ENCODE results near the gene LRP10. TPM values are rescaled to one million over a fixed set of nuclear protein-coding genes. Genes with fewer than 3 reads are reported as not detected.
"Not testable (repeated sequence)": the region's sequence is repeated elsewhere in the genome, so short reads cannot be mapped to it uniquely, and the experiment has no call there.

The LRP10 gene
- total RNA-seq, 3 donors from 2014 or later, result 70.1 to 97.5 (median 82.3) TPM

GRCh38 chr14:22906073-22906472 lies 34.5 kb downstream of the LRP10 start:
- peaks cover 10% of the 10 kb centered on the region for H3K36me3 ChIP-seq
- DNase-seq (ENCODE audit: low spot score in 2 of 2), result no peak

GRCh38 chr14:22907429-22907828 lies 35.9 kb downstream of the LRP10 start:
- peaks cover 10% of the 10 kb centered on the region for H3K36me3 ChIP-seq

More at GRCh38 chr14:22906073-22906472, 34.5 kb downstream of the LRP10 start:
- TF ChIP-seq POLR2AphosphoS5 (IDR thresholded peaks at IDR 0.05) (no peak), CTCF (IDR thresholded peaks at IDR 0.05) (no peak)
- Histone ChIP-seq H3K27me3 (no peaks in the 10 kb centered on the region), H3K4me1 (no peaks in the 10 kb centered on the region), H3K4me3 (no peak overlapping the region), H3K9me3 (no peaks in the 10 kb centered on the region), H3K27ac (no peak overlapping the region)
- intact Hi-C loops (cut with DNase I; ENCODE audit: low total_unique reads), result no loop called here

GRCh38 chr14:22908601-22909000 lies 37.1 kb downstream of the LRP10 start:
- H3K36me3 ChIP-seq, result peaks cover 10% of the 10 kb centered on the region

More at GRCh38 chr14:22907429-22907828, 35.9 kb downstream of the LRP10 start:
- H3K27ac ChIP-seq, result no peak overlapping the region
- no peak overlapping the region for H3K4me3 ChIP-seq
- no peaks in the 10 kb centered on the region for H3K4me1 ChIP-seq
- H3K9me3 ChIP-seq, result no peaks in the 10 kb centered on the region
- H3K27me3 ChIP-seq, result no peaks in the 10 kb centered on the region
- intact Hi-C loops (cut with DNase I; ENCODE audit: low total_unique reads), result no loop called here
- no peak for DNase-seq (ENCODE audit: low spot score in 2 of 2)
- no peak for TF ChIP-seq POLR2AphosphoS5 (IDR thresholded peaks at IDR 0.05)
- TF ChIP-seq CTCF (IDR thresholded peaks at IDR 0.05), result no peak
- TF ChIP-seq POLR2A (IDR thresholded peaks at IDR 0.05), result no peak

GRCh38 chr14:22910916-22911315 lies 39.4 kb downstream of the LRP10 start:
- H3K4me3 ChIP-seq, result no peak overlapping the region
- H3K27me3 ChIP-seq, result no peaks in the 10 kb centered on the region
- H3K9me3 ChIP-seq, result no peaks in the 10 kb centered on the region
- H3K27ac ChIP-seq, result no peak overlapping the region
- no peak for TF ChIP-seq POLR2AphosphoS5 (IDR thresholded peaks at IDR 0.05)
- TF ChIP-seq CTCF (IDR thresholded peaks at IDR 0.05), result no peak
- H3K4me1 ChIP-seq, result peaks cover 0 to 4% of the 10 kb centered on the region in 2 donors
- intact Hi-C loops (cut with DNase I; ENCODE audit: low total_unique reads), result no loop called here
- peaks cover 4% of the 10 kb centered on the region for H3K36me3 ChIP-seq
- no peak for DNase-seq (ENCODE audit: low spot score in 2 of 2)

More at GRCh38 chr14:22908601-22909000, 37.1 kb downstream of the LRP10 start:
- intact Hi-C loops (cut with DNase I; ENCODE audit: low total_unique reads), result no loop called here
- TF ChIP-seq POLR2AphosphoS5 (IDR thresholded peaks at IDR 0.05) (no peak), CTCF (IDR thresholded peaks at IDR 0.05) (no peak), POLR2A (IDR thresholded peaks at IDR 0.05) (no peak)
- Histone ChIP-seq H3K4me3 (no peak overlapping the region), H3K27ac (no peak overlapping the region), H3K9me3 (no peaks in the 10 kb centered on the region), H3K4me1 (no peaks in the 10 kb centered on the region), H3K27me3 (no peaks in the 10 kb centered on the region)
- no peak for DNase-seq (ENCODE audit: low spot score in 2 of 2)

- DNase-seq (ENCODE audit: low spot score in 2 of 2); H3K4me1 ChIP-seq; intact Hi-C loops (cut with DNase I; ENCODE audit: low total_unique reads); H3K9me3 ChIP-seq; H3K4me3 ChIP-seq; H3K27me3 ChIP-seq; H3K27ac ChIP-seq; H3K36me3 ChIP-seq: not testable (repeated sequence)
Measured at GRCh38 chr14:22914836-22915235, 43.3 kb downstream of the LRP10 start.
